GM23248 (cell line): ENCODE measurements around the gene MITF. TPM values are rescaled to one million over a fixed set of nuclear protein-coding genes. Genes with fewer than 3 reads are reported as not detected.

Experiments used
- DNase-seq: peaks from one replicate; pipeline ENCODE4 v3.0.0-alpha.2; 2015
- H2AFZ ChIP-seq: fragments of 200-600 bp; sonication (generic); 2 replicates; pipeline ENCODE4 v1.6.1; 2016; ENCODE audit warnings: antibody characterized with exemption
- H3F3A ChIP-seq: fragments of 200-600 bp; sonication (generic); 2 replicates; pipeline ENCODE4 v1.6.1; 2016; ENCODE audit warnings: mild to moderate bottlenecking, antibody characterized with exemption, mixed run types; ENCODE audit not compliant: insufficient read depth
- H3K27ac ChIP-seq: fragments of 200-600 bp; sonication (generic); 2 replicates; pipeline ENCODE4 v1.5.1; 2016; ENCODE audit warnings: mild to moderate bottlenecking
- H3K27me3 ChIP-seq: fragments of 200-600 bp; sonication (generic); replicated peaks from 2 replicates; pipeline ENCODE4 v1.6.1; 2016; ENCODE audit warnings: mild to moderate bottlenecking; ENCODE audit not compliant: insufficient read depth
- H3K36me3 ChIP-seq: fragments of 200-600 bp; sonication (generic); 2 replicates; pipeline ENCODE4 v1.6.1; 2016; ENCODE audit warnings: low read depth, mild to moderate bottlenecking
- H3K4me1 ChIP-seq: fragments of 200-600 bp; sonication (generic); 2 replicates; pipeline ENCODE4 v1.6.1; 2016; ENCODE audit warnings: mild to moderate bottlenecking; ENCODE audit not compliant: insufficient read depth
- H3K4me2 ChIP-seq: fragments of 200-600 bp; sonication (generic); one replicate; pipeline ENCODE4 v1.6.1; 2016; ENCODE audit warnings: mild to moderate bottlenecking; ENCODE audit not compliant: unreplicated experiment
- H3K4me3 ChIP-seq: fragments of 200-600 bp; sonication (generic); 2 replicates; pipeline ENCODE4 v1.5.1; 2016; ENCODE audit warnings: mild to moderate bottlenecking
- H3K79me2 ChIP-seq: fragments of 200-600 bp; sonication (generic); 2 replicates; pipeline ENCODE4 v1.6.1; 2016; ENCODE audit warnings: mild to moderate bottlenecking; ENCODE audit not compliant: insufficient read depth
- H3K9ac ChIP-seq: fragments of 200-600 bp; sonication (generic); 2 replicates; pipeline ENCODE4 v1.6.1; 2016; ENCODE audit warnings: mild to moderate bottlenecking
- H3K9me2 ChIP-seq: fragments of 200-600 bp; sonication (generic); 2 replicates; pipeline ENCODE4 v1.6.1; 2016; ENCODE audit warnings: mixed run types, mild to moderate bottlenecking, moderate library complexity; ENCODE audit not compliant: insufficient read depth
- H3K9me3 ChIP-seq: fragments of 200-600 bp; sonication (generic); one replicate; pipeline ENCODE4 v1.6.1; 2017; ENCODE audit warnings: low read depth
- H4K20me1 ChIP-seq: fragments of 200-600 bp; sonication (generic); 2 replicates; pipeline ENCODE4 v1.6.0; 2016; ENCODE audit not compliant: insufficient read depth
- EZH2 ChIP-seq: fragments of 200-600 bp; sonication (generic); IDR thresholded peaks from 2 replicates; pipeline ENCODE4 v1.6.1; 2018; ENCODE audit warnings: antibody characterized with exemption, mild to moderate bottlenecking; ENCODE audit not compliant: insufficient read depth, poor library complexity, severe bottlenecking
- EZH2phosphoT487 ChIP-seq: fragments of 200-600 bp; sonication (generic); IDR thresholded peaks from 2 replicates; pipeline ENCODE4 v1.6.1; 2018; ENCODE audit warnings: antibody characterized with exemption, moderate library complexity, mild to moderate bottlenecking, low read depth; ENCODE audit not compliant: insufficient read depth
- WGBS, 2 experiments: methylation state at CpG; one replicate each; pipeline ENCODE4 v1.1.6; 2015 to 2017; ENCODE audit warnings: low lambda C conversion rate in 2 of 2, low coverage in 1 of 2; ENCODE audit errors: missing lambda C conversion rate in 2 of 2; 5-methylcytosine and 5-hydroxymethylcytosine counted together
- in situ Hi-C: fragments of 300-500 bp; cut with MboI; formaldehyde crosslinking; loops from 2 replicates; pipeline ENCODE4 v1.15.0; 2020
- polyA plus RNA-seq: library from polyadenylated mRNA; unstranded; fragments of >200 nt; fragmentation: Nextera tagmentation; extraction: Ambion mirVana; gene quantifications from 2 replicates; pipeline ENCODE4 v1.2.1, GENCODE V29; 2016
- small RNA-seq: library from RNA; depleted of rRNA; stranded (forward); fragments of <200 nt; gene quantifications from one replicate; pipeline ENCODE3, GENCODE V24; 2014; ENCODE audit warnings: low read depth, low replicate concordance
- total RNA-seq: library from RNA; depleted of rRNA; stranded (reverse); fragments of >200 nt; shearing (Covaris generic); gene quantifications from 2 replicates; pipeline ENCODE4 v1.2.3, GENCODE V29; 2014

MITF gene
- total and polyA plus RNA-seq, 2 experiments from 2014 or later, result 0.86 to 2.0 TPM

DNA sequence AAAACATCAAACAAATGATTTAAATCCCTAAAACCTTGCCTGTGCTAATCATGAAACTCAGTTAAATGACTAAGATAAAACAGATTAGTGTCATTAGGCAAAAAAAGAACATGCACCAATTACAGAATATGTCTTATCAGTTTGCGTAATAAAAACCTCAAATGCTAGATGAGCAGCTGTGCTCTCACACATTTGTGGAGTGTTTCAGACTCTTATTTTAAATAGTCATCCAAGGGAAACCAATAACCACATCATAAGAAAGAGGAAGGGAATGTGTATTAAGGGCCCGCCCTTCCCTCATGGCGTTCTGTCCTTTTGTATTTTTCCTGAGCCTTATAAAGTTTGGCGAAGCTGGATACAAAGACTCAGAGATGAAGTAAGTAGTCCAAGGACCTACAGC, 266.8 kb downstream of the MITF start:
- H2AFZ ChIP-seq, result no peak overlapping the region
- no peak overlapping the region for H3K4me2 ChIP-seq
- H4K20me1 ChIP-seq, result no peaks in the 10 kb centered on the region
- no peak overlapping the region for H3K9ac ChIP-seq
- 74 to 78% methylated on average over 4 of the region's 4 CpGs for WGBS, 2 experiments
- no peak overlapping the region for H3K27ac ChIP-seq
- H3K9me3 ChIP-seq, result no peaks in the 10 kb centered on the region
- no peaks in the 10 kb centered on the region for H3K9me2 ChIP-seq
- no peaks in the 10 kb centered on the region for H3F3A ChIP-seq
- no peaks in the 10 kb centered on the region for H3K4me1 ChIP-seq
- no peak for DNase-seq
- no peaks in the 10 kb centered on the region for H3K79me2 ChIP-seq
- TF ChIP-seq EZH2phosphoT487 (no peak), EZH2 (no peak)
- no peaks in the 10 kb centered on the region for H3K27me3 ChIP-seq
- no peaks in the 10 kb centered on the region for H3K36me3 ChIP-seq
- in situ Hi-C loops, result no loop called here
- no peak overlapping the region for H3K4me3 ChIP-seq

DNA sequence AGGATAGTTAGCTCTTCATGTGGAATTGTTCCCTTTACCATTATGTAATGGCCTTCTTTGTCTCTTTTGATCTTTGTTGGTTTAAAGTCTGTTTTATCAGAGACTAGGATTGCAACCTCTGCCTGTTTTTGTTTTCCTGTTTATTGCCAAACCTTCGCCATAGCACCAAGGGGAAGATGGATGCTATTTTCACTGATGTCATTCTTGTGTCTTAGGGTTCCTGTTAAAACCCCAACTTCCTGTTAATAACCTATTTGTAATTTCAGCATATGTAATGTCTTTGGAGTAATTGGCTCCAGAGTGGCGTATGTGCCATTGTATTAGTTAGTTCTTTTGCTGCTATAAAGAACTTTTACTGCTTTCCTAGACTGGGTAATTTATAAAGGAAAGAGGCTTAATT, 271.1 kb downstream of the MITF start:
- Histone ChIP-seq H3K27ac (no peak overlapping the region), H3F3A (no peaks in the 10 kb centered on the region), H3K4me1 (no peaks in the 10 kb centered on the region), H3K4me2 (no peak overlapping the region), H4K20me1 (no peaks in the 10 kb centered on the region), H3K36me3 (no peaks in the 10 kb centered on the region), H3K9me2 (no peaks in the 10 kb centered on the region), H3K79me2 (no peaks in the 10 kb centered on the region), H3K9ac (no peak overlapping the region), H2AFZ (no peak overlapping the region), H3K4me3 (no peak overlapping the region), H3K9me3 (no peaks in the 10 kb centered on the region), H3K27me3 (no peaks in the 10 kb centered on the region)
- no peak for TF ChIP-seq EZH2
- no peak for TF ChIP-seq EZH2phosphoT487
- 32 to 34% methylated on average over 2 of the region's 2 CpGs for WGBS, 2 experiments
- in situ Hi-C loops, result no loop called here
- DNase-seq, result no peak

- no peaks in the 10 kb centered on the region for H4K20me1 ChIP-seq
- H3K27ac ChIP-seq, result no peak overlapping the region
- H3K9me3 ChIP-seq, result no peaks in the 10 kb centered on the region
- in situ Hi-C loops, result no loop called here
- H2AFZ ChIP-seq, result no peak overlapping the region
- DNase-seq, result no peak
- H3K79me2 ChIP-seq, result no peaks in the 10 kb centered on the region
- TF ChIP-seq EZH2 (no peak), EZH2phosphoT487 (no peak)
- no peak overlapping the region for H3K9ac ChIP-seq
- H3K4me2 ChIP-seq, result no peak overlapping the region
- no peak overlapping the region for H3K4me3 ChIP-seq
- no peaks in the 10 kb centered on the region for H3K9me2 ChIP-seq
- H3F3A ChIP-seq, result no peaks in the 10 kb centered on the region
- H3K27me3 ChIP-seq, result no peaks in the 10 kb centered on the region
- H3K4me1 ChIP-seq, result no peaks in the 10 kb centered on the region
- no peaks in the 10 kb centered on the region for H3K36me3 ChIP-seq
- WGBS, 2 experiments, result 0 to 3% methylated on average over 1 of the region's 1 CpG
Measured at GRCh38 chr3:70011582-70011981, 272.3 kb downstream of the MITF start.

Small RNA genes lying within 50 kb of the gene (small RNA-seq; reads per million reads assigned to genes)
- gene RN7SL418P, result not detected
